AG10803 (cell line): ENCODE measurements around the gene GP1BA.

Experiments
- DNase-seq: peaks from one replicate; pipeline ENCODE4 v3.0.0; 2010; ENCODE audit warnings: low read depth
- H3K4me3 ChIP-seq: 2 replicates; pipeline ENCODE4 v1.5.1; 2011; ENCODE audit warnings: mild to moderate bottlenecking, low read length, control low read depth
- CTCF ChIP-seq: conservative IDR thresholded peaks from 2 replicates; pipeline ENCODE4 v1.5.1; 2011; ENCODE audit warnings: mild to moderate bottlenecking, low read length, control low read depth, inconsistent platforms

The GP1BA gene

GRCh38 chr17:4898351-4898750 lies 33.7 kb upstream of the GP1BA start:
- TF ChIP-seq CTCF, result no peak
- DNase-seq, result no peak
- no peak overlapping the region for H3K4me3 ChIP-seq

- DNase-seq, result no peak
- TF ChIP-seq CTCF, result no peak
- H3K4me3 ChIP-seq, result peak overlapping the region; percentile 69
Observed at GRCh38 chr17:4898927-4899326, 33.1 kb upstream of the GP1BA start.

- peak within 1 kb of the TSS; percentile 69 for H3K4me3 ChIP-seq
- peak; percentile 65 for DNase-seq
- no peak for TF ChIP-seq CTCF
Observed at GRCh38 chr17:4899341-4900230, 32.5 kb upstream of the GP1BA start, which contains the start of gene C17orf107. TSS of gene C17orf107 (plus strand) at chr17:4899536. CDS start at chr17:4899763, 227 bp downstream.

GRCh38 chr17:4900231-4901107 lies 31.6 kb upstream of the GP1BA start:
- peak overlapping the region; percentile 69 for H3K4me3 ChIP-seq
- TF ChIP-seq CTCF, result no peak
- no peak for DNase-seq

- no peak for TF ChIP-seq CTCF
- no peak for DNase-seq
- H3K4me3 ChIP-seq, result no peak overlapping the region
Observed at GRCh38 chr17:4901108-4901647, 30.9 kb upstream of the GP1BA start.

- TF ChIP-seq CTCF, result no peak
- DNase-seq, result no peak
- H3K4me3 ChIP-seq, result no peak overlapping the region
Observed at GRCh38 chr17:4901648-4902344, 30.3 kb upstream of the GP1BA start.
